Activated CD4-positive, alpha-beta memory T cell treated with anti-CD3 and anti-CD28 coated beads for 36 hours (primary cell): Measurements from ENCODE around the gene LGALS7B. TPM values are rescaled to one million over a fixed set of nuclear protein-coding genes. Genes with fewer than 3 reads are reported as not detected.

Experiments
- CTCF ChIA-PET: fragments of 350-600 bp; sonication (Branson Sonifier 250); formaldehyde crosslinking; loops from one replicate; lab custom pipeline; 2021; ENCODE audit warnings: antibody characterized with exemption, inconsistent platforms; lab: Charles Lee
- POLR2A ChIA-PET: fragments of 350-600 bp; sonication (Branson Sonifier 250); formaldehyde crosslinking; loops from one replicate; lab custom pipeline; 2021; ENCODE audit warnings: antibody characterized with exemption; lab: Charles Lee
- DNase-seq: peaks from one replicate; pipeline ENCODE4 v3.0.0-alpha.2; 2020
- H3K27ac Mint-ChIP-seq: one replicate; pipeline ENCODE4 v1.8.0; 2021; ENCODE audit warnings: mixed read lengths
- H3K27me3 Mint-ChIP-seq: one replicate; pipeline ENCODE4 v1.8.0; 2021; ENCODE audit warnings: mixed read lengths
- H3K36me3 Mint-ChIP-seq: one replicate; pipeline ENCODE4 v1.8.0; 2021; ENCODE audit warnings: mixed read lengths
- H3K4me1 Mint-ChIP-seq: one replicate; pipeline ENCODE4 v1.8.0; 2021; ENCODE audit warnings: low read depth, mixed read lengths
- H3K4me3 Mint-ChIP-seq: one replicate; pipeline ENCODE4 v1.8.0; 2021; ENCODE audit warnings: mild to moderate bottlenecking, mixed read lengths
- H3K9me3 Mint-ChIP-seq: one replicate; pipeline ENCODE4 v1.8.0; 2021; ENCODE audit warnings: mixed read lengths
- intact Hi-C: fragments of 100-400 bp; cut with micrococcal nuclease; formaldehyde crosslinking; loops from one replicate; pipeline ENCODE4 v1.15.1; 2023
- total RNA-seq, 2 experiments: library from RNA; stranded (reverse); gene quantifications; one replicate each; pipeline ENCODE4 v1.2.3, GENCODE V29; 2021

LGALS7B gene
- not detected for total RNA-seq

GRCh38 chr19:38788478-38789243 is at the start of gene LGALS7B:
Gene LGALS7B, plus strand, starts transcription at chr19:38789200. Its CDS starts 27 bp downstream, at chr19:38789227.
- CTCF ChIA-PET: no interaction called here
- H3K27ac Mint-ChIP-seq: no peak within 1 kb of the TSS

GRCh38 chr19:38739440-38740256 is 49.4 kb upstream of the LGALS7B start:
- intact Hi-C loops: loop anchor here (5.0 kb wide), 1 partner anchor 93 kb away; the partner anchor contains the start of gene ECH1
- peak; percentile 50 for DNase-seq
- no peaks in the 10 kb centered on the region for H3K27me3 Mint-ChIP-seq
- no peaks in the 10 kb centered on the region for H3K36me3 Mint-ChIP-seq
- ChIA-PET POLR2A (no interaction called here), CTCF (interaction anchor here (0.6 to 2.2 kb wide), 3 partner anchors 9 to 105 kb away, joined by 3 to 8 read pairs (median 4); no protein-coding TSS in a partner anchor)
- no peaks in the 10 kb centered on the region for H3K9me3 Mint-ChIP-seq
- H3K4me1 Mint-ChIP-seq: peaks cover 26% of the 10 kb centered on the region
- no peak overlapping the region for H3K27ac Mint-ChIP-seq
- no peak overlapping the region for H3K4me3 Mint-ChIP-seq

More at GRCh38 chr19:38788478-38789243, at the start of gene LGALS7B:
- Mint-ChIP-seq H3K4me1 (peaks cover 6% of the 10 kb centered on the region), H3K36me3 (no peaks in the 10 kb centered on the region), H3K4me3 (no peak within 1 kb of the TSS), H3K27me3 (no peaks in the 10 kb centered on the region), H3K9me3 (no peaks in the 10 kb centered on the region)
- DNase-seq: no peak
- intact Hi-C loops: no loop called here
- POLR2A ChIA-PET: no interaction called here

DNA sequence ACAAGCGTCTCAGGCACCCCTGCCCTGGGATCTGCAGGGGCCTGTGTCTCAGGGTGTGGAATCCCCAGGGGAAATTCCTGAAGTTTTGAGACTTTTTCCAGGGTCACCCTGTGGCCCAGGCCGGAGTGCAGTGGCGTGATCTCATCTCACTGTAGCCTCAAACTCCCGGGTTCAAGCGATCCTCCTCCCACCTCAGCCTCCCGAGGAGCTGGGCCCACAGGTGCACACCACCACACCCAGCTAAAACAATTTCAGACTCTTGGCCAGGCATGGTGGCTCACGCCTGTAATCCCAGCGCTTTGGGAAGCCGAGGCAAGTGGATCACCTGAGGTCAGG is 48.8 kb upstream of the LGALS7B start:
- ChIA-PET CTCF (interaction anchor here (0.6 to 2.2 kb wide), 2 partner anchors 10 to 99 kb away, joined by 3 to 8 read pairs; no protein-coding TSS in a partner anchor), POLR2A (no interaction called here)
- H3K4me3 Mint-ChIP-seq: no peak overlapping the region
- H3K9me3 Mint-ChIP-seq: no peaks in the 10 kb centered on the region
- H3K27me3 Mint-ChIP-seq: no peaks in the 10 kb centered on the region
- intact Hi-C loops: no loop called here
- H3K27ac Mint-ChIP-seq: no peak overlapping the region
- H3K4me1 Mint-ChIP-seq: peaks cover 20% of the 10 kb centered on the region
- no peaks in the 10 kb centered on the region for H3K36me3 Mint-ChIP-seq
- DNase-seq: no peak

DNA sequence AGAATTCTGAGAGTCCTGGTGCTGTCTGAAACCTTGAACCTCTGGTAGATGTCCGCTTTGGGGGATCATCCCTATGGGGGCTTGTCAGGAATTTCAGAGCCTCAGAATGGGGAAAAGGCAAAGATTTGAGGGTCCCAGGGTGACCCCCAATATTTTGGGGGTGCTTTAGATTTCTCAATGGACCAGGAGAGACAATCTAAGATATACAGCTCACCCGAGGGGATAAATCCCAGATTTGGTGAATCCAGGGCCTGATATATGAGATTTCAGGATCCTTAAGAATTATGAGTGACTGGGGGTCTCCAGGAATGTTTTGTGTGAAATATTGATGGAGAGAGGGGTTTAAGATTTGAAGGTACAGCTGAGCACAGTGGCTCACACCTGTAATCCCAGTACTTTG is 48.1 kb upstream of the LGALS7B start:
- no peaks in the 10 kb centered on the region for H3K36me3 Mint-ChIP-seq
- H3K4me1 Mint-ChIP-seq: peaks cover 18% of the 10 kb centered on the region
- no peaks in the 10 kb centered on the region for H3K27me3 Mint-ChIP-seq
- H3K27ac Mint-ChIP-seq: no peak overlapping the region
- POLR2A ChIA-PET: no interaction called here
- no peak overlapping the region for H3K4me3 Mint-ChIP-seq
- CTCF ChIA-PET: interaction anchor here (1.9 kb wide), 1 partner anchor 190 kb away, joined by 4 read pairs; the partner anchor contains the start of genes MRPS12 and SARS2
- intact Hi-C loops: no loop called here
- no peak for DNase-seq
- H3K9me3 Mint-ChIP-seq: no peaks in the 10 kb centered on the region

DNA sequence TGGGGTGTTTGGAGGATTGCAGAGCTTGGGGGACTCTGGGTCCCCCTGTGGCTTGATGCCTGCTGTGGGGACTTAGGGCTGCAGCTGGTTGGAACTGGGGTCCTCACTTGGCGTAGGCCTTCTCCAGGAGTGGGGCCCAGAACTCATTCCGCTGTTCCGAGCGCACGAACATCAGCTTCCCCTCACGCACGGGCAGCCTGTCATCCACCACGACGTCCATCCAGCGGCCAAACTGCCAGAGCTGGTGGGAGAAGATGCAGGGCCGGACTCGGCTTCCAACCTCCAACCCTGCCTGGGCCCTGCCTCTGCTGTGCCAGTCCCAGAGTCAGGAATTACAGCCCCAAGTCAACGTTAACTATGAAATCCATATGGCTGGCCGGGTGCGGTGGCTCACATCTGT is 47.3 kb upstream of the LGALS7B start:
- POLR2A ChIA-PET: no interaction called here
- intact Hi-C loops: no loop called here

GRCh38 chr19:38742296-38742695 is 46.7 kb upstream of the LGALS7B start:
- H3K27me3 Mint-ChIP-seq: no peaks in the 10 kb centered on the region
- no peak overlapping the region for H3K4me3 Mint-ChIP-seq
- intact Hi-C loops: no loop called here
- ChIA-PET CTCF (interaction anchor here (1.2 to 1.9 kb wide), 2 partner anchors 127 to 188 kb away, joined by 3 to 4 read pairs; partner anchors contain the start of genes MRPS12 and SARS2), POLR2A (no interaction called here)
- H3K27ac Mint-ChIP-seq: no peak overlapping the region
- H3K4me1 Mint-ChIP-seq: peaks cover 14% of the 10 kb centered on the region
- H3K36me3 Mint-ChIP-seq: no peaks in the 10 kb centered on the region
- H3K9me3 Mint-ChIP-seq: no peaks in the 10 kb centered on the region
- DNase-seq: no peak

More for the DNA sequence above, 47.3 kb upstream of the LGALS7B start:
- CTCF ChIA-PET: interaction anchor here (1.2 to 1.9 kb wide), 2 partner anchors 128 to 189 kb away, joined by 3 to 4 read pairs; partner anchors contain the start of genes MRPS12 and SARS2
- Mint-ChIP-seq H3K36me3 (no peaks in the 10 kb centered on the region), H3K27ac (no peak overlapping the region), H3K4me3 (no peak overlapping the region), H3K9me3 (no peaks in the 10 kb centered on the region), H3K4me1 (peaks cover 15% of the 10 kb centered on the region), H3K27me3 (no peaks in the 10 kb centered on the region)
- no peak for DNase-seq

DNA sequence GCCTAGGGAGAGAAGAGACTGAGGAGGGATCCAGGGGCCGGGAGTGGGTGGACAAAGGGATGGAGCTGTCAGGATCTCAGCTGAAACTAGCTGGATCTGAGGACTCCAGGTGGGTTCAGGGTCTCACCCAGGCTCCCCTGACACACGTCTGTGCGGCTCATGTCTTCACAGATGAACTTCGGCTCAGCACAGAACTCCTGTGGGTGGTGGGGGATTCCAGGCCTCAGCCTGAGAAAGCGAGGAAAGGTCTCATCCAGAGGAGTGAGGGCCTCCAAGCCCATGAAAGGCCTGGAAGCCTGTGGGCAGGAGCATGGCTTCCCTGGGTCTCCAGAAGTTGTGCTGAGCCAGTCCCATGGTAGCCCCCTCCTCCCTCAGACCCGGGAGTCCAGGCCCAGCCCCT is 46.1 kb upstream of the LGALS7B start:
- Mint-ChIP-seq H3K36me3 (no peaks in the 10 kb centered on the region), H3K4me3 (no peak overlapping the region), H3K27ac (no peak overlapping the region), H3K9me3 (no peaks in the 10 kb centered on the region), H3K27me3 (no peaks in the 10 kb centered on the region), H3K4me1 (peaks cover 10% of the 10 kb centered on the region)
- POLR2A ChIA-PET: no interaction called here
- intact Hi-C loops: no loop called here
- CTCF ChIA-PET: interaction anchor here (1.2 kb wide), 1 partner anchor 126 kb away, joined by 3 read pairs; no protein-coding TSS in a partner anchor
- DNase-seq: no peak

DNA sequence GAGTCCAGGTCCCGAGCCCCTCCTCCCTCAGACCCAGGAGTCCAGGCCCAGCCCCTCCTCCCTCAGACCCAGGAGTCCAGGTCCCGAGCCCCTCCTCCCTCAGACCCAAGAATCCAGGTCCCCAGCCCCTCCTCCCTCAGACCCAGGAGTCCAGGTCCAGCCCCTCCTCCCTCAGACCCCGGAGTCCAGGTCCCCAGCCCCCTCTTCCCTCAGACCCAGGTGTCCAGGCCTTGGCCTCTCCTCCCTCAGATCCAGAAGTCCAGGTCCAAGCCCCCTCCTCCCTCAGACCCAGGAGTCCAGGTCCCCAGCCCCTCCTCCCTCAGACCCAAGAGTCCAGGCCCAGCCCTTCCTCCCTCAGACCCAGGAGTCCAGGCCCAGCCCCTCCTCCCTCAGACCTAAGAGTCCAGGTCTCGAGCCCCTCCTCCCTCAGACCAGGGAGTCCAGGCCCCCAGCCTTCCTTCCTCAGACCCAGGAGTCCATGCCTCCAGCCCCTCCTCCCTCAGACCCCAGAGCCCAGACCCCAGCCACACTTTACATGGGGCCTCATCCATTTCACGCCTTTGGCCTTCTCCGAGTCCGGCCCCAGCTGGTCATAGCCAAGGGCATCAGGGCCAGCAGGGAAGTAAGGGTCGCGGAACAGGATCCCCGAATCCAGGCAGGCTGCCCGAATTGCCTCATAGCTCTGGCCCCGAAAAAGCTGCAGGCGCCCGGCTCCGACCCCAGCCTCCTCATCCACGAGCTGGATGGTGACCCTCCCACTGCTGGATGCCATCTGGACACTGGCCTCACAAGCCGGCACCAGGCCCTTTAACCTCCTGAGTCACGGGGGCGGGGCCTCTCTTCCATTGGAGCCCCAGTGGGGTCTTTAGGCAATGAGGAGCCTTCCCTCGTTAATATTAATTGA is 45.4 kb upstream of the LGALS7B start:
- Mint-ChIP-seq H3K36me3 (no peaks in the 10 kb centered on the region), H3K4me3 (no peak overlapping the region)
- POLR2A ChIA-PET: no interaction called here

DNA sequence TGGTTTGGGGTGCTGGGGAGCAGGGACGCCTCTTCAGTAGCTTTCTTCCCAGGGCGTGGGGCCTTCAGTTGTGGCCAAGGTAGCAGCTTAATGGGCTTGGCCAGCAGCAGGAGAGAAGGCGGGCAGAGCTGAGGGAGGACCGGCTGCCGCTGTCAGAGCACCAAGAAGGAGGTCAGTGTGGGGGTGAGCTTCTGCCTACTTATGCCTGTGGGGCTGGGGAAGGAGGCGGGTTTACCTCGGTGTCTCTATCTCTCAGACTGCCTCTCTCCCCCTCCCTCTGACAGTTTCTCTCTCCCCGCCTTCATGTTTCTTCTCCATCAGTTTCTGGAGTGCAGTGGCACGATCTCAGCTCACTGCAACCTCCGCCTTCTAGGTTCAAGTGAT is 44.7 kb upstream of the LGALS7B start, which contains the start of gene CAPN12:
CAPN12 (minus strand) TSS at position 177 of the 384 bp plus-strand sequence. CDS start 309 bp downstream, outside the sequence.
- H3K4me1 Mint-ChIP-seq: peaks cover 6% of the 10 kb centered on the region
- H3K4me3 Mint-ChIP-seq: no peak within 1 kb of the TSS
- intact Hi-C loops: no loop called here

More for the DNA sequence above, 45.4 kb upstream of the LGALS7B start:
- intact Hi-C loops: no loop called here
- Mint-ChIP-seq H3K9me3 (no peaks in the 10 kb centered on the region), H3K27ac (no peak overlapping the region), H3K4me1 (peaks cover 9% of the 10 kb centered on the region), H3K27me3 (no peaks in the 10 kb centered on the region)
- no peak for DNase-seq
- CTCF ChIA-PET: interaction anchor here (1.3 kb wide), 1 partner anchor 187 kb away, joined by 3 read pairs; the partner anchor contains the start of genes MRPS12 and SARS2

GRCh38 chr19:38744874-38745273 is 44.1 kb upstream of the LGALS7B start:
- Mint-ChIP-seq H3K27me3 (no peaks in the 10 kb centered on the region), H3K9me3 (no peaks in the 10 kb centered on the region), H3K27ac (no peak overlapping the region), H3K4me1 (peaks cover under 1% of the 10 kb centered on the region), H3K36me3 (no peaks in the 10 kb centered on the region), H3K4me3 (no peak overlapping the region)
- DNase-seq: no peak
- ChIA-PET POLR2A (interaction anchor here (0.6 kb wide), 1 partner anchor 182 kb away, joined by 3 read pairs; no protein-coding TSS in a partner anchor), CTCF (interaction anchor here (1.3 kb wide), 1 partner anchor 186 kb away, joined by 3 read pairs; the partner anchor contains the start of genes MRPS12 and SARS2)
- intact Hi-C loops: no loop called here

More for the DNA sequence above, 44.7 kb upstream of the LGALS7B start, which contains the start of gene CAPN12:
- no peak within 1 kb of the TSS for H3K27ac Mint-ChIP-seq
- ChIA-PET POLR2A (no interaction called here), CTCF (interaction anchor here (1.3 kb wide), 1 partner anchor 186 kb away, joined by 3 read pairs; the partner anchor contains the start of genes MRPS12 and SARS2)
- H3K27me3 Mint-ChIP-seq: no peaks in the 10 kb centered on the region
- no peak for DNase-seq
- H3K36me3 Mint-ChIP-seq: no peaks in the 10 kb centered on the region
- no peaks in the 10 kb centered on the region for H3K9me3 Mint-ChIP-seq

DNA sequence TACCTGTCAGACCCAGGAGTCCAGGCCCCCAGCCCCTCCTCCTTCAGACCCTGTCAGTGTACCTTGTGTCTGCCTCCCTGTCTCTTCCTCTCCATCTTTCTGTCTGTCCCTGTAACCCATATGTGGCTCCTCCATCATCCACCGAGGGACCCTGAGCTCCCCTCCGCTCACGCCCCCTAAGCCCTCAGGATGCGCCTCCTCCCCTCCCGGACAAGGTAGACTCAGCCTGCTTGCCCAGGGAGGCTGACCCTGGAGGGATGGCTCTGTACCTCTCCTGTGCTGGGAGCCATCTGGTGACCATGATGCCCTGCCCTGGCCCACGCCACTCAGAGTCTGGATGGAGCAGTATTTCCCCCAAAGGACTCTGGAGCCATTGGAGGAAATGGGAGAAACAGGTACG is 43.7 kb upstream of the LGALS7B start:
- POLR2A ChIA-PET: interaction anchor here (0.6 kb wide), 1 partner anchor 181 kb away, joined by 3 read pairs; no protein-coding TSS in a partner anchor
- Mint-ChIP-seq H3K27ac (no peak overlapping the region), H3K9me3 (no peaks in the 10 kb centered on the region), H3K36me3 (no peaks in the 10 kb centered on the region), H3K27me3 (no peaks in the 10 kb centered on the region), H3K4me1 (no peaks in the 10 kb centered on the region), H3K4me3 (no peak overlapping the region)
- DNase-seq: no peak
- intact Hi-C loops: no loop called here
- CTCF ChIA-PET: no interaction called here
